ENCODE data around the gene ZNF423. TPM values are rescaled to one million over a fixed set of nuclear protein-coding genes. Genes with fewer than 3 reads are reported as not detected.

The ZNF423 gene
- total and polyA plus RNA-seq, 2 experiments from 2014 or later = 14.9 to 41.8 TPM

GRCh38 chr16:49661465-49662187, 194.3 kb downstream of the ZNF423 start:
- no peak overlapping the region for H3K4me2 ChIP-seq
- DNase-seq (ENCODE audit: low spot score) (no peak), ATAC-seq (no peak)
- no peaks in the 10 kb centered on the region for H3F3A ChIP-seq (replicated peaks; ENCODE audit: low read depth)
- no peak overlapping the region for H3K4me3 ChIP-seq
- TF ChIP-seq ZNF462 (CRISPR knock-in tag; IDR thresholded peaks at IDR 0.05) (no peak), POLR2AphosphoS5 (IDR thresholded peaks at IDR 0.05; ENCODE audit: low read depth) (no peak), NANOG (IDR thresholded peaks at IDR 0.05; ENCODE audit: borderline replicate concordance) (no peak), EZH2 (IDR thresholded peaks at IDR 0.05; ENCODE audit: low read depth, unreplicated experiment) (no peak), JUNB (IDR thresholded peaks at IDR 0.05; ENCODE audit: unreplicated experiment) (no peak), ZNF331 (CRISPR knock-in tag; IDR thresholded peaks at IDR 0.05; ENCODE audit: low read depth) (no peak), ZNF114 (CRISPR knock-in tag; IDR thresholded peaks at IDR 0.05) (no peak), STAT1 (IDR thresholded peaks at IDR 0.05; ENCODE audit: unreplicated experiment) (no peak), REST (IDR thresholded peaks at IDR 0.05; ENCODE audit: unreplicated experiment) (no peak), CREB1 (CRISPR knock-in tag; IDR thresholded peaks at IDR 0.05; ENCODE audit: low read depth) (no peak), EZH2phosphoT487 (IDR thresholded peaks at IDR 0.05; ENCODE audit: unreplicated experiment) (no peak)
- TF ChIP-seq, protein P1, sequence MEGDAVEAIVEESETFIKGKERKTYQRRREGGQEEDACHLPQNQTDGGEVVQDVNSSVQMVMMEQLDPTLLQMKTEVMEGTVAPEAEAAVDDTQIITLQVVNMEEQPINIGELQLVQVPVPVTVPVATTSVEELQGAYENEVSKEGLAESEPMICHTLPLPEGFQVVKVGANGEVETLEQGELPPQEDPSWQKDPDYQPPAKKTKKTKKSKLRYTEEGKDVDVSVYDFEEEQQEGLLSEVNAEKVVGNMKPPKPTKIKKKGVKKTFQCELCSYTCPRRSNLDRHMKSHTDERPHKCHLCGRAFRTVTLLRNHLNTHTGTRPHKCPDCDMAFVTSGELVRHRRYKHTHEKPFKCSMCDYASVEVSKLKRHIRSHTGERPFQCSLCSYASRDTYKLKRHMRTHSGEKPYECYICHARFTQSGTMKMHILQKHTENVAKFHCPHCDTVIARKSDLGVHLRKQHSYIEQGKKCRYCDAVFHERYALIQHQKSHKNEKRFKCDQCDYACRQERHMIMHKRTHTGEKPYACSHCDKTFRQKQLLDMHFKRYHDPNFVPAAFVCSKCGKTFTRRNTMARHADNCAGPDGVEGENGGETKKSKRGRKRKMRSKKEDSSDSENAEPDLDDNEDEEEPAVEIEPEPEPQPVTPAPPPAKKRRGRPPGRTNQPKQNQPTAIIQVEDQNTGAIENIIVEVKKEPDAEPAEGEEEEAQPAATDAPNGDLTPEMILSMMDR (conservative IDR thresholded peaks at IDR 0.05; ENCODE audit: low read depth in 2 of 2) = no peak
- TF ChIP-seq, protein P2, sequence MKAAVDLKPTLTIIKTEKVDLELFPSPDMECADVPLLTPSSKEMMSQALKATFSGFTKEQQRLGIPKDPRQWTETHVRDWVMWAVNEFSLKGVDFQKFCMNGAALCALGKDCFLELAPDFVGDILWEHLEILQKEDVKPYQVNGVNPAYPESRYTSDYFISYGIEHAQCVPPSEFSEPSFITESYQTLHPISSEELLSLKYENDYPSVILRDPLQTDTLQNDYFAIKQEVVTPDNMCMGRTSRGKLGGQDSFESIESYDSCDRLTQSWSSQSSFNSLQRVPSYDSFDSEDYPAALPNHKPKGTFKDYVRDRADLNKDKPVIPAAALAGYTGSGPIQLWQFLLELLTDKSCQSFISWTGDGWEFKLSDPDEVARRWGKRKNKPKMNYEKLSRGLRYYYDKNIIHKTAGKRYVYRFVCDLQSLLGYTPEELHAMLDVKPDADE (IDR thresholded peaks at IDR 0.05) = no peak
- no peaks in the 10 kb centered on the region; the same call in 1 of the 2 replicates for H3K79me2 ChIP-seq (replicated peaks; ENCODE audit: insufficient read depth)
- no peaks in the 10 kb centered on the region for H3K9me3 Mint-ChIP-seq
- no peak overlapping the region for H3K27ac Mint-ChIP-seq
- H3K36me3 ChIP-seq (ENCODE audit: insufficient read depth) = no peaks in the 10 kb centered on the region
- no peaks in the 10 kb centered on the region for H4K20me1 ChIP-seq (replicated peaks; ENCODE audit: insufficient read depth)
- peaks cover 54% of the 10 kb centered on the region for H3K4me1 Mint-ChIP-seq
- no peak overlapping the region for H3K4me3 Mint-ChIP-seq
- H3K27me3 ChIP-seq (ENCODE audit: insufficient read depth) = no peaks in the 10 kb centered on the region
- H3K9me2 ChIP-seq (ENCODE audit: insufficient read depth) = no peaks in the 10 kb centered on the region
- H3K4me1 ChIP-seq (ENCODE audit: insufficient read depth) = peaks cover 18% of the 10 kb centered on the region
- peaks cover 9% of the 10 kb centered on the region for H3K27me3 Mint-ChIP-seq (ENCODE audit: insufficient read depth, low read depth, poor library complexity)
- H2AFZ ChIP-seq = no peak overlapping the region
- no peak overlapping the region for H3K27ac ChIP-seq (ENCODE audit: low read depth)
- H3K36me3 Mint-ChIP-seq (ENCODE audit: low read depth) = no peaks in the 10 kb centered on the region
